Ovary (tissue), 9 donors: ENCODE measurements around the gene SETBP1. TPM values are rescaled to one million over a fixed set of nuclear protein-coding genes. Genes with fewer than 3 reads are reported as not detected.

Experiments used
- DNase-seq, 5 donors: peaks; one replicate each; pipeline ENCODE4 v3.0.0-alpha.2; 2019 to 2020
- H3K27ac ChIP-seq, 2 donors: fragments of 200-600 bp; one replicate each; pipeline versions ENCODE4 v1.5.1 to v1.8.0; 2019 to 2022
- H3K27me3 ChIP-seq: fragments of 200-600 bp; one replicate; pipeline ENCODE4 v1.8.0; 2022
- H3K36me3 ChIP-seq: fragments of 200-600 bp; sonication (generic); one replicate; pipeline ENCODE4 v1.5.1; 2019
- H3K4me1 ChIP-seq: one replicate; pipeline ENCODE4 v1.8.1; 2013; ENCODE audit warnings: mild to moderate bottlenecking, moderate library complexity; ENCODE audit not compliant: insufficient read depth
- H3K4me3 ChIP-seq: fragments of 200-600 bp; sonication (generic); one replicate; pipeline ENCODE4 v1.5.1; 2017
- H3K9me3 ChIP-seq, 2 donors: fragments of 200-600 bp in 1 of 2; sonication (generic) in 1 of 2; one replicate each; pipeline versions ENCODE4 v1.5.1 to v1.8.1; 2013 to 2019; ENCODE audit warnings: mild to moderate bottlenecking in 1 of 2, moderate library complexity in 1 of 2
- EP300 ChIP-seq: sonication (generic); formaldehyde crosslinking; IDR thresholded peaks from one replicate; pipeline ENCODE4 v1.6.1; 2017; ENCODE audit warnings: antibody characterized with exemption
- POLR2A ChIP-seq: fragments of 450-650 bp; IDR thresholded peaks from one replicate; pipeline ENCODE4 v1.6.1; 2017; ENCODE audit warnings: antibody characterized with exemption, mild to moderate bottlenecking, moderate library complexity
- WGBS, 3 donors: extraction: QIAGEN DNeasy Blood & Tissue Kit in 1 of 3; methylation state at CpG; one replicate each; pipeline versions ENCODE4 v1.1.5 to v1.1.7; 2013 to 2017; 5-methylcytosine and 5-hydroxymethylcytosine counted together
- intact Hi-C, 4 donors: fragments of 100-400 bp; cut with DNase I; formaldehyde crosslinking; loops; one replicate each; pipeline versions ENCODE4 v1.11.0 to v1.15.1; 2022 to 2023
- polyA plus RNA-seq, 2 donors: library from polyadenylated mRNA; stranded (reverse); fragments of 200-250 nt in 1 of 2; fragments of 350-450 nt in 1 of 2; fragmentation: Illumina TruSeq in 1 of 2; extraction: RNeasy Lipid Tissue Mini Kit (QIAGEN cat#74804) in 1 of 2; gene quantifications; one replicate each; pipeline ENCODE4 v1.2.3, GENCODE V29; 2013 to 2014
- total RNA-seq, 7 donors: library from RNA; depleted of rRNA in 2 of 7; stranded (reverse); fragments of >200 nt in 2 of 7; fragmentation: NEBNext Ultra II Directional in 3 of 7; extraction: Animal tissue kit (Norgen Biotek cat#: 25700) in 3 of 7; gene quantifications; one replicate each; pipeline versions ENCODE4 v1.1.0 to v1.2.4, GENCODE V29; 2016 to 2023
- TF ChIP-seq, protein P1 (sequence below), 3 donors: fragments of 450-650 bp in 2 of 3; fragments of 200-600 bp in 1 of 3; IDR thresholded peaks; one replicate each; pipeline versions ENCODE4 v1.5.1 to v1.8.0; 2016 to 2022; ENCODE audit warnings: antibody characterized with exemption in 3 of 3, mild to moderate bottlenecking in 1 of 3
- donor health status: DM: no; HTN: no; CAD: no; lungs with moderate emphysema.
- donor health status: DM: no; HTN: no; CAD: no.
- donor health status: Bipolar disorder and iron deficiency.
- donor health status: DM: yes; HTN: yes; CAD: no.
- donor health status: DM: no; HTN: no; CAD: no.
- donor health status: DM: yes; HTN: yes; CAD: no.

SETBP1 gene
- total and polyA plus RNA-seq, 9 donors = 7.8 to 53.7 (median 28.4) TPM

DNA sequence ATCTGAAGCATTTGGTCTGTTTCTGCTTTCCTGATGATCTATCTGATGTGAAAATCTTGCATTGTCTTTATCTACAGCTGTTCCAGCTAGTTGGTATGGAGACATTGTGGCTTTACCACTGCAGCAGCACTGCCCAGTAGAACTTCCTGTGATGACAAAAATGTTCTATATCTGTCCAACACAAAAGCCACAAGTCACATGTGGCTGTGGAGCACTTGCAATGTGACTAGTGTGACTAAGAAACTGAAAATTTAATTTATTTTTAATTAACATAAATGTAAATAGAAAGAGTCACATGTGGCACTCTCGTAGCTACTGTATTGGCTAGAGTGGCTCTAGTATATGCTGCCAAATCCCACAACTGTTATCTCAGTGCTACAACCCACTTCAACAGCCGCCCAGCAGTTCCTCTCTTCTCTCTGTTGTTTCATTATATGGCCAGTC is 425.7 kb downstream of the SETBP1 start:
- no peak for TF ChIP-seq EP300
- Histone ChIP-seq H3K27ac (no peak overlapping the region), H3K27me3 (no peaks in the 10 kb centered on the region), H3K4me1 (peaks cover 1% of the 10 kb centered on the region), H3K36me3 (no peaks in the 10 kb centered on the region), H3K9me3 (no peaks in the 10 kb centered on the region), H3K4me3 (no peak overlapping the region)
- WGBS, 3 donors = 60 to 70% (median 63%) methylated on average over 2 of the region's 2 CpGs
- no peak for DNase-seq
- intact Hi-C loops = no loop called here

DNA sequence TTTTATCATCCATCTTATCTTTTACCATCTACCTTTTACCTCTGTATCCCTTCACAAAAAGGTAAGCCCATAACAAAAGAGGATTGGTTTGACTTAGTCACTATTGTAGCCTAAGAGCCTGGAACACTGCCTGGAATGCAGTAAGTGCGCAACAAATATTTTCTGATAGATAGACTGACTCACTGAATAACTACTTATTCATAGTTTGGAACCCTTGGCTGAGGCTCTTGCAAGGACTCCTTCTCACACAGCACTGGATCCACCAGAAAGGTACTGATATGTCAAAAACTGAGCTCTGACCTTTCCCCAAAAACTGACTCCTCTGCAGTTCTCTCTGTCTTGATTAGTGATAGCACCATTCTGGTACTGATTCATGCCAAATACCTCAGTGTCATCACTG is 426.7 kb downstream of the SETBP1 start:
- Histone ChIP-seq H3K27me3 (no peaks in the 10 kb centered on the region), H3K36me3 (no peaks in the 10 kb centered on the region), H3K27ac (no peak overlapping the region), H3K4me1 (peaks cover 1% of the 10 kb centered on the region), H3K4me3 (no peak overlapping the region), H3K9me3 (no peaks in the 10 kb centered on the region)
- 66 to 88% (median 75%) methylated on average over 1 of the region's 1 CpG for WGBS, 3 donors
- intact Hi-C loops = no loop called here
- no peak for DNase-seq
- TF ChIP-seq POLR2A = no peak
- TF ChIP-seq, protein P1, sequence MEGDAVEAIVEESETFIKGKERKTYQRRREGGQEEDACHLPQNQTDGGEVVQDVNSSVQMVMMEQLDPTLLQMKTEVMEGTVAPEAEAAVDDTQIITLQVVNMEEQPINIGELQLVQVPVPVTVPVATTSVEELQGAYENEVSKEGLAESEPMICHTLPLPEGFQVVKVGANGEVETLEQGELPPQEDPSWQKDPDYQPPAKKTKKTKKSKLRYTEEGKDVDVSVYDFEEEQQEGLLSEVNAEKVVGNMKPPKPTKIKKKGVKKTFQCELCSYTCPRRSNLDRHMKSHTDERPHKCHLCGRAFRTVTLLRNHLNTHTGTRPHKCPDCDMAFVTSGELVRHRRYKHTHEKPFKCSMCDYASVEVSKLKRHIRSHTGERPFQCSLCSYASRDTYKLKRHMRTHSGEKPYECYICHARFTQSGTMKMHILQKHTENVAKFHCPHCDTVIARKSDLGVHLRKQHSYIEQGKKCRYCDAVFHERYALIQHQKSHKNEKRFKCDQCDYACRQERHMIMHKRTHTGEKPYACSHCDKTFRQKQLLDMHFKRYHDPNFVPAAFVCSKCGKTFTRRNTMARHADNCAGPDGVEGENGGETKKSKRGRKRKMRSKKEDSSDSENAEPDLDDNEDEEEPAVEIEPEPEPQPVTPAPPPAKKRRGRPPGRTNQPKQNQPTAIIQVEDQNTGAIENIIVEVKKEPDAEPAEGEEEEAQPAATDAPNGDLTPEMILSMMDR (IDR thresholded peaks at IDR 0.05) = no peak
- no peak for TF ChIP-seq EP300

DNA sequence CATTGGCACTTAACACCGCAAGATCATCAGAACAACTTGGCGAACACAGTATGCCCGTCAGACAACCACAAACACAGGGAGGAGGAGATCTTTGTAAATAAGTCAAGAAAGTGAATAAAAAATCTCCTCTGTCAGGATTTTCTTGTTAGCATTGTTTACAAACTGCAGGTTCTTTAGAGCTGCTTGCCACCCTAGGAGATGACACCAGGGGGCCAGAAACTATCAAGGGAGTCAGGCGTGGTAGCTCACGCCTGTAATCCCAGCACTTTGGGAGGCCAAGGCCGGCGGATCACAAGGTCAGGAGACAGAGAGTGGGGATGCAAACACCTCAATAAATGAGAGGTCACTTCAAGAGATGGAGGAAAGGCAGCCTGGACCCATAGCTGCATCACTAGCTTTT is 428.1 kb downstream of the SETBP1 start:
- intact Hi-C loops = no loop called here
- no peaks in the 10 kb centered on the region for H3K36me3 ChIP-seq
- no peak overlapping the region for H3K27ac ChIP-seq
- DNase-seq = no peak
- no peaks in the 10 kb centered on the region for H3K9me3 ChIP-seq
- no peak overlapping the region for H3K4me3 ChIP-seq
- H3K27me3 ChIP-seq = no peaks in the 10 kb centered on the region
- H3K4me1 ChIP-seq = peaks cover 1% of the 10 kb centered on the region
- TF ChIP-seq, protein P1 (IDR thresholded peaks at IDR 0.05) = no peak
- TF ChIP-seq EP300 = no peak
- no peak for TF ChIP-seq POLR2A
- WGBS, 3 donors = 89 to 92% (median 91%) methylated on average over 7 of the region's 7 CpGs

DNA sequence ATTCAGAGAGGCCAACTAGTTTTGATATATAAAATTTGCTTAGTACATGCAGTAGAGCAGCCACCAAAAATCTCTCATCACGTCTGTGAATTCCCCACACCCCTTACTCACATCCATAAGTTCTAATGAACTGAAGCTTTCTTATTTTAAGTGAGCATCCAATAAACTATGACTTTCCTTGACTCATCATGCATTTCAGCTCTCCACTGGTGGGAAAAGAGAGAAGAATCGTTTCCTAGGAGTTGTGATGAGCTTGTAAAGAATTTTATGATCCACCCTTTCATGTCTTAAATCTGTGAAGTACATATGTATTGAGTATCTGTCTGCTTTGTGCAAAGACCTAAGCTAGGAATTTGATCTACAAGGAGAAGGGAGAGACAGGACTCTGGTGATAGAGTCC is 428.6 kb downstream of the SETBP1 start:
- Histone ChIP-seq H3K4me1 (peaks cover 1% of the 10 kb centered on the region), H3K36me3 (no peaks in the 10 kb centered on the region), H3K27ac (no peak overlapping the region), H3K27me3 (no peaks in the 10 kb centered on the region), H3K9me3 (no peaks in the 10 kb centered on the region), H3K4me3 (no peak overlapping the region)
- intact Hi-C loops = no loop called here
- TF ChIP-seq POLR2A = no peak
- TF ChIP-seq, protein P1 (IDR thresholded peaks at IDR 0.05) = no peak
- no peak for TF ChIP-seq EP300
- no peak for DNase-seq
- WGBS, 3 donors = 64 to 80% (median 67%) methylated on average over 2 of the region's 2 CpGs

DNA sequence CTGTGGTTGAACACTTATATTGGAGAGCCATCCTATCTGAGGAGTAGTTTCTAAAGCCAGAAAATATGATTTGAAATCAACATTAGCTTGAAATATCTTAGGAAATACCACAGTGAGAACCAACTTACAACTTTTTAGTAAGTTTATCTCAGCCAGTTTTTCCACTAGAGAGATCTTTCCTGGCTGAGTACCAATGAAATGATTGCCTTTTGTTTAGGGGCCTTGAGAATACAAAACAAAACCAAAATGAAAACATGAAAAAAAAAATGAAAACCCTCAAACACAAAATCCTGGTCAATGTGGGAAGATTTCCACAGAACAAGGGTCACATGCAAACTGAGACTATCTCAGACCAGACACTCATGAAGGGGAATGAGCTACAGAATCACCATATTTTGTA is 429.0 kb downstream of the SETBP1 start:
- intact Hi-C loops = no loop called here
- Histone ChIP-seq H3K4me1 (peaks cover 1% of the 10 kb centered on the region), H3K4me3 (no peak overlapping the region), H3K9me3 (no peaks in the 10 kb centered on the region), H3K27ac (no peak overlapping the region), H3K27me3 (no peaks in the 10 kb centered on the region), H3K36me3 (no peaks in the 10 kb centered on the region)
- TF ChIP-seq, protein P1 (IDR thresholded peaks at IDR 0.05) = no peak
- no peak for TF ChIP-seq EP300
- no peak for TF ChIP-seq POLR2A
- DNase-seq = no peak
